Upper lobe of left lung (tissue), 6 donors: ENCODE results near the gene CUTC. TPM values are rescaled to one million over a fixed set of nuclear protein-coding genes. Genes with fewer than 3 reads are reported as not detected.

Experiments used
- ATAC-seq, 2 donors: fragments of 200-7000 bp; cut with Tn5 transposase; one replicate each; pipeline ENCODE4 v1.9.1; 2022; ENCODE audit warnings: mild to moderate bottlenecking in 2 of 2, moderate library complexity in 2 of 2; ENCODE audit not compliant: low FRiP score in 2 of 2
- DNase-seq, 2 donors: peaks; one replicate each; pipeline ENCODE4 v3.0.0-alpha.2; 2019 to 2020
- H3K27ac ChIP-seq, 4 donors: fragments of 200-600 bp; sonication (generic); one replicate each; pipeline ENCODE4 v1.5.1; 2016 to 2019
- H3K27me3 ChIP-seq, 4 donors: fragments of 200-600 bp; sonication (generic); one replicate each; pipeline ENCODE4 v1.5.1; 2017 to 2019
- H3K36me3 ChIP-seq, 4 donors: fragments of 200-600 bp; sonication (generic); one replicate each; pipeline ENCODE4 v1.5.1; 2016 to 2019
- H3K4me1 ChIP-seq, 4 donors: fragments of 200-600 bp; sonication (generic); one replicate each; pipeline ENCODE4 v1.5.1; 2018 to 2019
- H3K4me3 ChIP-seq, 4 donors: fragments of 200-600 bp; sonication (generic); one replicate each; pipeline ENCODE4 v1.5.1; 2017 to 2019; ENCODE audit warnings: mild to moderate bottlenecking in 2 of 4, moderate library complexity in 1 of 4
- H3K9me3 ChIP-seq, 4 donors: fragments of 200-600 bp; sonication (generic); one replicate each; pipeline ENCODE4 v1.5.1; 2018 to 2019
- CTCF ChIP-seq, 6 experiments: fragments of 450-650 bp in 4 of 6; fragments of 200-600 bp in 2 of 6; sonication (generic) in 2 of 6; IDR thresholded peaks; one replicate each; pipeline ENCODE4 v1.5.1; 2016 to 2019; ENCODE audit warnings: antibody characterized with exemption in 6 of 6
- EP300 ChIP-seq, 4 donors: sonication (generic); formaldehyde crosslinking; IDR thresholded peaks; one replicate each; pipeline ENCODE4 v1.5.1; 2017; ENCODE audit warnings: antibody characterized with exemption in 4 of 4, control low read depth in 2 of 4
- POLR2A ChIP-seq, 4 donors: fragments of 450-650 bp; IDR thresholded peaks; one replicate each; pipeline ENCODE4 v1.5.1; 2016 to 2017; ENCODE audit warnings: antibody characterized with exemption in 4 of 4, mild to moderate bottlenecking in 2 of 4
- POLR2AphosphoS5 ChIP-seq, 2 donors: sonication (generic); formaldehyde crosslinking; IDR thresholded peaks; one replicate each; pipeline ENCODE4 v1.5.1; 2017; ENCODE audit warnings: antibody characterized with exemption in 2 of 2
- WGBS, 2 donors: methylation state at CpG; one replicate each; pipeline ENCODE4 v1.1.5; 2017 to 2018; 5-methylcytosine and 5-hydroxymethylcytosine counted together
- total RNA-seq, 6 donors: library from RNA; depleted of rRNA in 4 of 6; stranded (reverse); fragments of >200 nt in 4 of 6; gene quantifications; one replicate each; pipeline versions ENCODE4 v1.1.0 to v1.2.1, GENCODE V29; 2016 to 2021
- donor health status: DM: no; HTN: no; CAD: no; lungs with moderate emphysema.
- donor health status: DM: no; HTN: yes; CAD: no; lungs with severe emphysema.

CUTC gene
- 10 to 100 TPM; 10.7 to 35.6 (median 15.8) TPM for total RNA-seq

GRCh38 chr10:99732033-99732842 is at the start of gene CUTC, which contains the start of gene COX15:
TSS of gene CUTC (plus strand) at chr10:99732234. CDS start at chr10:99732349, 115 bp downstream.
TSS of gene COX15 (minus strand) at chr10:99732127. CDS start at chr10:99732049, 78 bp downstream.
- Histone ChIP-seq H3K36me3 (peaks cover 0 to 30% (median 7%) of the 10 kb centered on the region in 4 donors), H3K9me3 (no peaks in the 10 kb centered on the region), H3K27ac (peak within 1 kb of the TSS; percentile 84 to 98 (median 94)), H3K4me1 (peaks cover 20 to 35% (median 26%) of the 10 kb centered on the region in 4 donors), H3K4me3 (peak within 1 kb of the TSS; percentile 15 to 92 (median 66)), H3K27me3 (no peaks in the 10 kb centered on the region)
- 0% methylated on average over 17 to 73 of the region's 73 CpGs for WGBS, 2 donors
- peak; percentile 15 to 80 (median 48) for TF ChIP-seq CTCF (IDR thresholded peaks at IDR 0.05)
- TF ChIP-seq POLR2AphosphoS5 (IDR thresholded peaks at IDR 0.05), result peak; percentile 86 to 88
- peak in 3 of 4 donors; percentile 71 to 83 (median 77) for TF ChIP-seq POLR2A (IDR thresholded peaks at IDR 0.05)
- TF ChIP-seq EP300 (IDR thresholded peaks at IDR 0.05), result no peak
- ATAC-seq, result peak; percentile 98
- peak; percentile 97 to 99 for DNase-seq

GRCh38 chr10:99682752-99683151 is 49.3 kb upstream of the CUTC start:
- WGBS, 2 donors, result 50 to 68% methylated on average over 1 of the region's 1 CpG
- Histone ChIP-seq H3K4me3 (no peak overlapping the region), H3K9me3 (no peaks in the 10 kb centered on the region), H3K27ac (no peak overlapping the region), H3K27me3 (no peaks in the 10 kb centered on the region), H3K36me3 (peaks cover 5 to 25% (median 11%) of the 10 kb centered on the region in 4 donors), H3K4me1 (peaks cover 0 to 4% (median 0%) of the 10 kb centered on the region in 4 donors)
- TF ChIP-seq CTCF (IDR thresholded peaks at IDR 0.05) (peak in 2 of 6 experiments; percentile 14 to 24), EP300 (IDR thresholded peaks at IDR 0.05) (no peak)
- DNase-seq, result no peak
- no peak for ATAC-seq

- Histone ChIP-seq H3K9me3 (no peaks in the 10 kb centered on the region), H3K27me3 (no peaks in the 10 kb centered on the region), H3K4me1 (peaks cover 0 to 4% (median 0%) of the 10 kb centered on the region in 4 donors), H3K4me3 (no peak overlapping the region), H3K27ac (peak overlapping the region in 1 of 4 donors; percentile 29), H3K36me3 (peaks cover 0 to 12% (median 1%) of the 10 kb centered on the region in 4 donors)
- DNase-seq, result peak in 1 of 2 donors; percentile 30
- ATAC-seq, result peak; percentile 57 to 87
- 53 to 67% methylated on average over 2 of the region's 2 CpGs for WGBS, 2 donors
- no peak for TF ChIP-seq POLR2A (IDR thresholded peaks at IDR 0.05)
- TF ChIP-seq CTCF (IDR thresholded peaks at IDR 0.05), result no peak
- TF ChIP-seq EP300 (IDR thresholded peaks at IDR 0.05), result no peak
- no peak for TF ChIP-seq POLR2AphosphoS5 (IDR thresholded peaks at IDR 0.05)
Measured at GRCh38 chr10:99685597-99685967, 46.5 kb upstream of the CUTC start.

GRCh38 chr10:99689461-99689860 is 42.6 kb upstream of the CUTC start:
- ATAC-seq (no peak), DNase-seq (no peak)
- Histone ChIP-seq H3K9me3 (no peaks in the 10 kb centered on the region), H3K27ac (no peak overlapping the region), H3K27me3 (no peaks in the 10 kb centered on the region), H3K36me3 (peaks cover 0 to 32% (median 18%) of the 10 kb centered on the region in 4 donors), H3K4me1 (no peaks in the 10 kb centered on the region), H3K4me3 (no peak overlapping the region)
- TF ChIP-seq POLR2AphosphoS5 (IDR thresholded peaks at IDR 0.05) (no peak), POLR2A (IDR thresholded peaks at IDR 0.05) (no peak), EP300 (IDR thresholded peaks at IDR 0.05) (no peak), CTCF (IDR thresholded peaks at IDR 0.05) (no peak)
- WGBS, 2 donors, result 93 to 100% methylated on average over 1 of the region's 1 CpG
